NCI-H82 treated with DMSO at 0.1 percent for 48 hours (cell line): ENCODE data around the gene GARIN3.

Source experiments
- DNase-seq: peaks from one replicate; lab custom pipeline; 2025; ENCODE audit not compliant: unreplicated experiment; lab: John Stamatoyannopoulos, UW

GARIN3 gene

GRCh38 chr5:157150995-157151394, 15.1 kb downstream of the GARIN3 start:
- DNase-seq, result no peak

GRCh38 chr5:157148734-157149615, 17.1 kb downstream of the GARIN3 start:
- DNase-seq, result peak; percentile 33

DNA sequence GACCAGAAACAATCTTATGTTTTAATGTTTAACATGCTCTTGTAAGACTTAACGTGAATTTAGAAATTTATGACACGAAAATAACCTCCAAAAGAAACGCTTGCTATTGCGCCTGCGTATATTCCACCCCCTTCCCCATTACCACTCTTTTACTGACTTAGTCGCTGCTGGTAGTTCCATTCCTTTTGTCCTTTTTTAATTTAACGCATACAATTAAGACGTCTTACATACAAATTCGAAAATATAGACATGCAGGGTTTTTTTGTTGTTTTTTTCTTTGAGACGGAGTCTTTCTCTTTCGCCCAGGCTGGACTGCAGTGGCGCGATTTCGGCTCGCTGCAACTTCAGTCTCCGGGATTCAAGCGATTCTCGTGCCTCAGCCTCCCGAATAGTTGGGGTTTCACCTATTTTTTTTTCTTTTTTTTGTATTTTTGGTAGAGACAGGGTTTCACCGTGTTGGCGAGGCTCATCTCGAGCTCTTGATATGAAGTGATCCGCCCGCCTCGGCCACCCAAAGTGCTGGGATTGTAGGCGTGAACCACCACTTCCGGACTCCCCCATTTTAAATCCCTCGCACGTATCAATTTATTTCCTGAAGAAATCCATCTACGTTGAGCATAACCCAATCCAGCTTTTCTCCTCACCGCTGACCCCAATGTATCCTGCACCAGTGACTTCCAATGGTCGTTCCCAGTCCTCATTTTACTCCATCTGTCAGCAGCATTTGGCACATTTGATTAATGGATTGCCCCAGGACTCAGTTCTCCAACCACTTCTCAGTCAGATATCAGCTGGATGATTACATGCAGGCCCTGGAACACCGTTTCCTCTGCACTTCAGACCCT, 22.7 kb downstream of the GARIN3 start:
- DNase-seq, result peak; percentile 87

GRCh38 chr5:157142317-157143126, 23.5 kb downstream of the GARIN3 start, which contains the start of gene MED7:
Gene MED7, minus strand, starts transcription at chr5:157142865. Its CDS starts 3,434 bp downstream, at chr5:157139431.
- peak; percentile 96 for DNase-seq

DNA sequence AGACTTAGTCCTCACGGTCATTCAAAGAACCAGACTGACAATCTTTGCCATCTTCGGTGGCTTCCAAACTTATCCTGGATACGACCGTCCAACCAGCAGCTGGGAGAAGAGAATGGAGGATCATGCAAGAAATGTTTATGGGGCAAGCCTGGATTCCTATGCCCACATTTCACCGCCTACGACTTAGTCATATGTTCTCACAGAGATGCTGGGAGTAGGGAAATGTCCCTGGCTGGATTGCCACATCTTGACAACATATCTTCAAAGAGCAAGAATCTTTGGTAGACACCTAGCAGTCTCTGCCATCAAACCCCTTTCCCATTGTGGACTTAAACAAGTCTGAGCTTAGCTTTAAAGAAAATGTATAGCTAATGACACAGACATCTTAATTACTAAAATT, 28.4 kb downstream of the GARIN3 start:
- DNase-seq, result no peak

DNA sequence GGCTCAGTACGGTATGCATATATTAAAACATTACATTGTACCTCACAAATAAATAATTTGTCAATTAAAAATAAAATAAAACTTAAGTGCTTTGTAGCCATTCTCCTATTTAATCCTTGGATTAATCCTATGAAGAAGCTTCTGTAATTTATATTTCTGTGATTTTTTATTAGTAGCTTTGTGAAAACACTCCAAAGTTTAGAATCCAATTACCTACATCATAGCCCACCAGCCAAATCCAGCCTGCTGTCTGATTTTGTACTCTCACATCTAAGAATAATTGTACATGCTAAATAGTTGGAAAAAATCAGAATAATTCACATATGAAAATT, 33.8 kb downstream of the GARIN3 start:
- no peak for DNase-seq

- no peak for DNase-seq
These were observed 35.1 kb downstream of the GARIN3 start for GRCh38 chr5:157130925-157131324.

GRCh38 chr5:157121709-157122108, 44.4 kb downstream of the GARIN3 start:
- no peak for DNase-seq

DNA sequence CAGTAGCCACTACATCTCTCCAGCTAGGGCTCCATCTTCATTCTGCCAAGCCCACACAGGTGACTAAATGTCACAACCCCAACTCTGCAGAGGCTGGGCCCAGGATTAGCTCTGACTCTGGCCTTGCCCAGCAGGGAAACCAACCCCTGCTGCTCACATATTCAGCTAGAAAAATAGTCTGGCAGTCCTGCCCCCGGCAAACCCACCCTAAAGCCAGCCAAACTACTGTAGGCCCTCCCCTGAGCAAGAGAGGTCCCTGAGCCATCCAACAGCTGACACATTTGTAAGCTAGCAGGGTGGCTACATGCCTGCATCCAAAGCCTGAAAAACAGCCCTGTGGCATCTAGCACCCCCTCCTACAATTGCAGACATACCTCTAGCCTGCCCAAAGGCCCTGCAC, 46.0 kb downstream of the GARIN3 start:
- no peak for DNase-seq

GRCh38 chr5:157116483-157116954, 49.5 kb downstream of the GARIN3 start:
- DNase-seq, result no peak

DNA sequence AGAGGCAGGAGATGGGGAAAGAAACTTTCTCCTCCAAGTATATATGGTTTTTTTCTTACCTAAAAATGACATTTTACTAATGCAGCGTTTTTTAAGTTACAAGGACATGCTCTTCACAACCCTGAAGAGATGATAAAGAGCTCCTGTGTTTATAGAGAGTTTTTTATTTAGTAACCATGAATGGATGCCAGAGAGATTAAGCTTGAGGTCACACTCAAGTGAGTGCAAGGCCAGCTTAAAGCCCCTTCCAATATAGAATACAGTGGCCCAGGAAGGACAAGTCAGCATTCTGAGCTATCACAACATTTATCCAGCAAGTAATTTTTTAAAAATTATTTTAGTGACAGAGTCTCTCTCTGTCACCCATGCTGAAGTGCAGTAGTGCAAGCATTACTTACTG, 50.6 kb downstream of the GARIN3 start:
- no peak for DNase-seq

- no peak for DNase-seq
These were observed 51.1 kb downstream of the GARIN3 start for GRCh38 chr5:157115012-157115411.

DNA sequence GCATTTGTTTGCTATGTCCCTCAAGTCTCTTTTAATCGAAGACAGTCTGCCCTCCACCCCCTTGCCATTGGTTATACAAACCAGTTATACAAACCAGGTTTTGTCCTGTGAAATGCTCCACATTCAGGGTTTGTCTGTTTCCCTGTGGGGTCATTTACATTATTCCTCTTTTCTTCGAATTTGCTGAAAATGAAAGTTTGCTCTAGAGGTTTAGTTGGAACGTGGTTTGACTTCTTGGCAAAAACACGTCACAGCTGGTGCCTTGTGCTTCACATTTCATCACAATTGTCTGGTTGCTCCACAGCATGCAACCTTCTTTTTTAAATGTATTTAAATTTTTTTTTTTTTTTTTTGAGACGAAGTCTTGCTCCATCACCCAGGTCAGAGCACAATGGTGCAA, 53.1 kb downstream of the GARIN3 start:
- DNase-seq, result no peak
